Gastroesophageal sphincter (tissue), 4 donors: ENCODE results near the gene TRIO. TPM values are rescaled to one million over a fixed set of nuclear protein-coding genes. Genes with fewer than 3 reads are reported as not detected.

Source experiments
- ATAC-seq: fragments of 150-250 bp; one replicate; pipeline ENCODE4 v1.9.1; 2016; ENCODE audit warnings: mild to moderate bottlenecking, moderate library complexity
- H3K27ac ChIP-seq, 4 donors: fragments of 200-600 bp; sonication (generic) in 3 of 4; 1 replicate in 3 of 4; 2 replicates in 1 of 4; pipeline ENCODE4 v1.5.1; 2016 to 2019
- H3K27me3 ChIP-seq: fragments of 200-600 bp; sonication (generic); one replicate; pipeline ENCODE4 v1.5.1; 2019
- H3K36me3 ChIP-seq, 2 donors: fragments of 200-600 bp; sonication (generic); one replicate each; pipeline ENCODE4 v1.5.1; 2019; ENCODE audit warnings: control low read depth in 1 of 2
- H3K4me1 ChIP-seq, 3 donors: fragments of 200-600 bp; sonication (generic); 1 replicate in 2 of 3; 2 replicates in 1 of 3; pipeline ENCODE4 v1.5.1; 2016 to 2019; ENCODE audit warnings: control low read depth in 2 of 3
- H3K4me3 ChIP-seq, 2 donors: fragments of 200-600 bp; sonication (generic); one replicate each; pipeline ENCODE4 v1.5.1; 2019; ENCODE audit warnings: mild to moderate bottlenecking in 1 of 2, moderate library complexity in 1 of 2
- H3K9me3 ChIP-seq, 3 donors: fragments of 200-600 bp; sonication (generic); one replicate each; pipeline ENCODE4 v1.5.1; 2017 to 2019; ENCODE audit warnings: control low read depth in 2 of 3
- EP300 ChIP-seq: sonication (generic); formaldehyde crosslinking; IDR thresholded peaks from one replicate; pipeline ENCODE4 v1.6.1; 2017; ENCODE audit warnings: antibody characterized with exemption, mild to moderate bottlenecking
- POLR2A ChIP-seq, 2 donors: fragments of 450-650 bp; IDR thresholded peaks; one replicate each; pipeline ENCODE4 v1.6.1; 2017; ENCODE audit warnings: antibody characterized with exemption in 2 of 2, mild to moderate bottlenecking in 2 of 2, moderate library complexity in 1 of 2
- POLR2AphosphoS5 ChIP-seq: sonication (generic); formaldehyde crosslinking; IDR thresholded peaks from one replicate; pipeline ENCODE4 v1.6.1; 2017; ENCODE audit warnings: antibody characterized with exemption
- WGBS, 2 donors: methylation state at CpG; one replicate each; pipeline ENCODE4 v1.1.5; 2018; ENCODE audit warnings: low coverage in 1 of 2; 5-methylcytosine and 5-hydroxymethylcytosine counted together
- total RNA-seq, 4 donors: library from RNA; depleted of rRNA; stranded (reverse); fragments of >200 nt; gene quantifications; one replicate each; pipeline ENCODE4 v1.1.0, GENCODE V29; 2016
- TF ChIP-seq, protein P1 (sequence below), 4 experiments: fragments of 200-600 bp in 2 of 4; fragments of 450-650 bp in 2 of 4; sonication (generic) in 1 of 4; IDR thresholded peaks; one replicate each; pipeline ENCODE4 v1.5.1; 2017 to 2019; ENCODE audit warnings: antibody characterized with exemption in 4 of 4, mild to moderate bottlenecking in 2 of 4, moderate library complexity in 2 of 4

The TRIO gene
- total RNA-seq, 4 donors from 2014 or later: 69.2 to 257 (median 172) TPM

DNA sequence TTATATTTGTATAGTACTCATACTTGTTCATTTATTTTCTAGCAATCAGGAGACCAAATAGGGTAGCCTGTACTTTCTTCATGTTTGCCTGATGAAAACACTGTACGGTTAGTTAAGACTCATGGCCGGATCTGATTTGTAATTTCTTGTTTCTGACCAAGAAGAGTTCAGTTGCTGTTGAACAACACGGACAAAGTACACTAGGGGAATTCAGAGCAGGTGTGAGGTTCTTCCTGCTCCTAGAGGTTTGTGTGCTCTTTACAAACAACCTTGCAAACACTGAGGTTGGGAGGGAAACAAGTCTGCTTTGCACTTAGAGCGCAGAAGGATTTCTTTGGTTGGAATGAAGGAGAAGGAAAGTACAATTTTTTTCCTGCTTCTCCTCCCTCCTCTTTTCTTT is 69.7 kb downstream of the TRIO start:
- H3K27me3 ChIP-seq: no peaks in the 10 kb centered on the region
- TF ChIP-seq, protein P1, sequence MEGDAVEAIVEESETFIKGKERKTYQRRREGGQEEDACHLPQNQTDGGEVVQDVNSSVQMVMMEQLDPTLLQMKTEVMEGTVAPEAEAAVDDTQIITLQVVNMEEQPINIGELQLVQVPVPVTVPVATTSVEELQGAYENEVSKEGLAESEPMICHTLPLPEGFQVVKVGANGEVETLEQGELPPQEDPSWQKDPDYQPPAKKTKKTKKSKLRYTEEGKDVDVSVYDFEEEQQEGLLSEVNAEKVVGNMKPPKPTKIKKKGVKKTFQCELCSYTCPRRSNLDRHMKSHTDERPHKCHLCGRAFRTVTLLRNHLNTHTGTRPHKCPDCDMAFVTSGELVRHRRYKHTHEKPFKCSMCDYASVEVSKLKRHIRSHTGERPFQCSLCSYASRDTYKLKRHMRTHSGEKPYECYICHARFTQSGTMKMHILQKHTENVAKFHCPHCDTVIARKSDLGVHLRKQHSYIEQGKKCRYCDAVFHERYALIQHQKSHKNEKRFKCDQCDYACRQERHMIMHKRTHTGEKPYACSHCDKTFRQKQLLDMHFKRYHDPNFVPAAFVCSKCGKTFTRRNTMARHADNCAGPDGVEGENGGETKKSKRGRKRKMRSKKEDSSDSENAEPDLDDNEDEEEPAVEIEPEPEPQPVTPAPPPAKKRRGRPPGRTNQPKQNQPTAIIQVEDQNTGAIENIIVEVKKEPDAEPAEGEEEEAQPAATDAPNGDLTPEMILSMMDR (IDR thresholded peaks at IDR 0.05): no peak
- TF ChIP-seq POLR2A (IDR thresholded peaks at IDR 0.05): no peak
- no peak for TF ChIP-seq EP300
- TF ChIP-seq POLR2AphosphoS5: no peak
- WGBS, 2 donors: 51 to 67% methylated on average over 1 to 4 of the region's 4 CpGs
- ATAC-seq: no peak
- peaks cover 11 to 91% (median 49%) of the 10 kb centered on the region in 3 donors for H3K4me1 ChIP-seq
- peak overlapping the region; percentile 7 to 57 (median 42) for H3K27ac ChIP-seq
- H3K4me3 ChIP-seq: no peak overlapping the region
- H3K9me3 ChIP-seq: no peaks in the 10 kb centered on the region
- no peaks in the 10 kb centered on the region for H3K36me3 ChIP-seq

DNA sequence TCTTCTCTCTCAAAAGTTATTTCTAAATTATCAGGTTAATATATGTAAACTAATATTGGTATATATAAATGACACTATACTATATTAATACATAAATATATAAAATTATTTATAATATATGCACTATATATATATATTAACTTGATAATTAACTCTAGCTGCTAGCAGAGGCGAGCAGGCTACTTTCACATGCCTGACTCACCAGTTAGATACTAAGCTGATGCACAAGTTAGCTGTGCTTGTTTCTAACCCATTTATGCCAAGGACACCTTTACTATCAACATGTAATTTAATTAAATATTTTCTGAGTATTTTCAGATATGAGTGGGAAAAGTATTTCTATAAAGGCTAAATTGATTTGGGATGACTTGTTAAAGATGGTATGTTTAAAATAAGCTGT is 70.1 kb downstream of the TRIO start:
- Histone ChIP-seq H3K36me3 (no peaks in the 10 kb centered on the region), H3K27ac (peak overlapping the region in 3 of 4 donors; percentile 7 to 57 (median 50)), H3K27me3 (no peaks in the 10 kb centered on the region), H3K9me3 (no peaks in the 10 kb centered on the region), H3K4me3 (no peak overlapping the region), H3K4me1 (peaks cover 12 to 91% (median 51%) of the 10 kb centered on the region in 3 donors)
- 30 to 50% methylated on average over 1 of the region's 1 CpG for WGBS, 2 donors
- TF ChIP-seq POLR2AphosphoS5 (no peak), POLR2A (IDR thresholded peaks at IDR 0.05) (no peak), EP300 (no peak)
- TF ChIP-seq, protein P1 (IDR thresholded peaks at IDR 0.05): no peak
- no peak for ATAC-seq

GRCh38 chr5:14213813-14214585 is 70.9 kb downstream of the TRIO start:
- TF ChIP-seq POLR2A (IDR thresholded peaks at IDR 0.05): no peak
- no peak for TF ChIP-seq EP300
- TF ChIP-seq POLR2AphosphoS5: no peak
- TF ChIP-seq, protein P1 (IDR thresholded peaks at IDR 0.05): no peak

GRCh38 chr5:14215901-14216300 is 72.8 kb downstream of the TRIO start:
- 93 to 97% methylated on average over 5 to 6 of the region's 6 CpGs for WGBS, 2 donors
- H3K4me1 ChIP-seq: peaks cover 34 to 91% (median 58%) of the 10 kb centered on the region in 3 donors

More at GRCh38 chr5:14213813-14214585, 70.9 kb downstream of the TRIO start:
- WGBS, 2 donors: 66 to 79% methylated on average over 5 of the region's 6 CpGs
- Histone ChIP-seq H3K27me3 (no peaks in the 10 kb centered on the region), H3K4me3 (no peak overlapping the region), H3K9me3 (no peaks in the 10 kb centered on the region), H3K4me1 (peaks cover 20 to 91% (median 53%) of the 10 kb centered on the region in 3 donors), H3K27ac (peak overlapping the region; percentile 5 to 50 (median 28)), H3K36me3 (no peaks in the 10 kb centered on the region)
- no peak for ATAC-seq

More at GRCh38 chr5:14215901-14216300, 72.8 kb downstream of the TRIO start:
- no peaks in the 10 kb centered on the region for H3K9me3 ChIP-seq
- no peak for TF ChIP-seq POLR2A (IDR thresholded peaks at IDR 0.05)
- no peak for TF ChIP-seq POLR2AphosphoS5
- TF ChIP-seq, protein P1 (IDR thresholded peaks at IDR 0.05): no peak
- TF ChIP-seq EP300: no peak
- H3K27ac ChIP-seq: peak overlapping the region in 1 of 4 donors; percentile 85
- no peaks in the 10 kb centered on the region for H3K36me3 ChIP-seq
- ATAC-seq: no peak
- H3K4me3 ChIP-seq: no peak overlapping the region
- no peaks in the 10 kb centered on the region for H3K27me3 ChIP-seq
